DMS 273 (cell line): Measurements from ENCODE around the gene UNC5B.

Experiments
- DNase-seq: peaks from one replicate; lab custom pipeline; 2025; ENCODE audit not compliant: unreplicated experiment; lab: John Stamatoyannopoulos, UW

The UNC5B gene

DNA sequence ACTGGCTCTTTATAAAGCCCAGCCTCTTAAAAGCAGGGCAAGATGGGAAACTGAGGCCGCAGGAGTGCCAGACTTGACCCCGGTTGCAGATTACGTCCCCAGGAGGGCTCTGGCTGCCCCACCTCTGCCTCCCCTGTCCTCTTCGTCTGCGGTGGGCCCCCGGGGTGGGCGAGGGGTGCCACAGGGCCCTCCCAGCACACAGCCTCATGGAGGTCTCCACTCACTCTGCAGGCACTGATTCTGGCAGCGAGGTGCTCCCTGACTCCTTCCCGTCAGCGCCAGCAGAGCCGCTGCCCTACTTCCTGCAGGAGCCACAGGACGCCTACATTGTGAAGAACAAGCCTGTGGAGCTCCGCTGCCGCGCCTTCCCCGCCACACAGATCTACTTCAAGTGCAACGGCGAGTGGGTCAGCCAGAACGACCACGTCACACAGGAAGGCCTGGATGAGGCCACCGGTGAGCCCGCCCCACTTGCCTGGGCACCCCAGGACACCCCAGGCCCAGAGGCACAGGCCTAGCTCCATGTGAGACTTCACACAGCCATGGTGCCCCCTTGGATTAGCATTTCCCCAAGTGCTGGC, 67.3 kb downstream of the UNC5B start:
- DNase-seq, result no peak

DNA sequence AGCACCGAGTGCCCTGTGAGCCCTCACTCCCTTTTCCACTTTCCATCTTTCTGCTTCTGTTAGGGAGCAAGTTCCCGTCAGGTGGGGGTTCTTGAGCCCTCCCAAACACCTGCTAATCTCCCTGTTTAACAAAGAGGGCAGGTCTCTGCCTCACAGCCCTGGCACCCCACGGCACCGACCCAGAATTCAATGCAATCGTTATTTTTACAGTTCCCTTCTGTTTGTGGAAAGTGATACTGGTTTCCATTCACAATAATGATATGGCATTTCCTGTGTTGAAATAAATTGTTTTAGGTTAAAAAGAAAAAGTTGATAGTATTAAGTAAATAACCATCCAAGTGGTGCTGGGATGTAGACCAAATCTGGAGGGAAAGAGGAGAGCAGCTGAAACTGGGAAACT, 67.8 kb downstream of the UNC5B start:
- DNase-seq, result no peak

DNA sequence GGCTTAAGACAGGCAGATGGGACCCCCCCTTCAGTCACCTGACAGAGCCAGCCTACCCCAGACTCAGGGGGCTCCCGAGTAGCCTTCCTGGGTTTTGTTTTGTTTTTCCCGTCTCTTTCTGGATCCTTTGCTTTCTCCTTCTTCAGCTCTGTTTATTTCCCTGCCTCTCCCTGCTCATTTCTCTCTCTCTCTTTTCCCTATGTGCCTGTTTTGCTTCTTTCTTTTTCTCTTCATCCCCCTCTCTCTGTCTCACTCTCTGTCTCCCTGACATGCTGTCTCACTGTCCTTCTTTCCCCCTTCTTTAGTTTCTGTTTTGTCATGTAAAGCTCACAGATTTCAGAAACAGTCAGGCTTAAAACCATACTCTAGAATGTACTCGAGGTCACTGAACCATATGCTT, 68.5 kb downstream of the UNC5B start:
- DNase-seq, result no peak

DNA sequence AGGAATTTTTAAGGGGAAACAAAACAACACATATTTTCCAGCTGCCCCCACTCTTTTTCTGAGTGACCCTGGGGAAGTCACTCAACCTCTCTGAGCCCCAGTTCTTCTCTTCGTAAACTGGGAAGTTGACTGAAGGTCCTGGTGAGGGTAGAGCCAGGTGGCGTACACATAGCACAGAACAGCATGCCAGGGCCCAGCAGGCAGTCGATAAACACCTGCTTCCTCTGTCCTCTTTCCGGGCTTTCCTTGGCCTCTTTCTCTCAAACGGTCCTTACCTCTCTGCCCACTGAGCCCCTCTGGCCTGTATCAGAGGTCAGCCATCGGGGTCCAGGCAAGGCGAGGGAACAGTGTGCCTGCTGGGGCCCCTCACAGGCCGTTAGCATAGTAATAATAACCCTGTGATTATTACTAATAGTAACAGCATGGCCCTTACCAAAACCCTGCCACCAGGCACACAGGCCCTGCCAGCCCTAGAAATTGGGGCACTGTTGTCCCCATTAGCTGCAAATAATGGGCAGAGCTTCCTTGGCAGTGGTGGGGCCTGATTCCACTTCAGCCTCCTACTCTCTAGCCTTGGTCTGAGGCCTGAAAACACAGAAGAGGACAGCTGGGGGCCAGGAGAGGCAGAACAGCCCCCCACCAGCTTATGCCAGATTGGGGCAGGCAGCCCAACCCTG, 69.4 kb downstream of the UNC5B start:
- DNase-seq, result peak; percentile 60

DNA sequence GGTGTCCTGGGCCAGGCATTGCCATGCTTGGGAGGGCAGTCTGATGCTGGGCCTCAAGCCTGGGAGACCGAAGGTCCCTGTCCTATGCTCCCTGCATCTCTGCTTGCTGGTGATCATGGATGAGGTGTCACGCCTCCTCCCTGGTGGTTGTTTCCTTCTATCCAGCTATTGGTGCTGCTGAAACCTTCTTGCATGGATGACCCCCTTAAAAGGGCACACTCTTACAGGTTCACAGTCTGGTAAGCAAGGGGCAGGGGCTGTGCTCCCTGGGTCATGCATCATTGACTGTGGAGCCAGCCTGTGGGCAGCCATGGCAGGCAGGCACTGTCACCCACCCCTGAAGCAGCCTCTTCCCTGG, 69.9 kb downstream of the UNC5B start:
- no peak for DNase-seq

DNA sequence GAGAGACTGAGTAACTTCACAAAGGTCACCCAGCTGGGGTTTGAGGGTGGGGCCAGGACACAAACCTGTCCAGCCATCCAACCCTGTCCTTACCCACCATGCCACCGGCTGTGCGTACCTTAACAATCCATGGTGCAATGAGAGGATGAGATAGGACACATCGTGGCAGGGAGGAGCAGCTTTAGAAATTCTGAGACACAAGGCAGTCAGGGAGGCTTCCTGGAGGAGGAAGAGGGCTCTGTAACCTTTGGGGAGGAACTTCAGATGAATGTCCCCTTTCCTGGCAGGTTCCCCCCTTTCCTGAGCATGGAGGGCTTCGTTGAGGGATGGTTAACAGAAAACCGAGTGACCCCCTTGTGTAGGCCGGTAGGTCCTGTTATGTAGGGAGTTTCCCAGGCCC, 71.0 kb downstream of the UNC5B start:
- no peak for DNase-seq

DNA sequence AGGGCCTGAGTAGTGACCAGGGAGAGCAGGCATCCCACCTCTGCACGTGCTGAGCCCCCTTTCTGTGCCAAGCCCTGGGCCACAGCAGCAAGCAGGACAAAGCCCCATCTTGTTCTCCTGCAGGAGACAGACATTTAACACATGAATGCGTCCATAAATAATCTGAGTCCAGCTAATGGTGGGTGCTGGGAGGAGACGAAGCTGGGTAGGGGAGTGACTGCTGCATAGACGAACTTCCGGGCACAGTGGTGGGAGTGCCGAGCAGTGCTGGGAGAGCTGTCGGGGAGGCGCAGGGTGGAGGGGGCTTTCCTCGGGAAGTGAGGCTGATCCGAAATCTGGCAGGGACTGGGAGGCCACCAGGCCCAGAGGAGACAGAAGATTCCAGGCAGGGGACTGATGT, 71.5 kb downstream of the UNC5B start:
- DNase-seq, result no peak

DNA sequence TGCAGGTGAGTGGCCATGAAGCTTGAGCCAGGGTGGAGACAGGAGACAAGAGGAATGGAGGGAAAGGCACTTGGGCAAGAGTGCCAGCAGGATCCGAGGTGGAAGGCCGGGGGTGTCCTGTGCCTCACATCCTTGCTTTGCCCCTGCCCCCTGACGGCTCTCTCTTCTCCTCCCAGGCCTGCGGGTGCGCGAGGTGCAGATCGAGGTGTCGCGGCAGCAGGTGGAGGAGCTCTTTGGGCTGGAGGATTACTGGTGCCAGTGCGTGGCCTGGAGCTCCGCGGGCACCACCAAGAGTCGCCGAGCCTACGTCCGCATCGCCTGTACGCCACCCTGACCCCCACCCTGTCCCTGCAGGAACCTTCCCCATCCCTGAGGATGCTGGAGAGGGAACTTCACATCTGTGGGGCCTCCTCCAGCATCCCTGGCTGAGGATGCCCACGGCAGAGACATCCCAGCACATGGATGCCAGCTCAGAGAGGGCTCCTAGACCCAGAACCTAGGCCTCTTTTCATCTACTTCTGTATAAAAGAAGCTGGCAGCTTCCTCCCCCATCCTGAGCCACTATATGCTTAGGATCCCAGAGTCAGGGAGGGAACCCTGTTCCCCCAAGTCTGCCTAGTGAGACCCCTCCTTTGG, 72.3 kb downstream of the UNC5B start:
- DNase-seq, result no peak

DNA sequence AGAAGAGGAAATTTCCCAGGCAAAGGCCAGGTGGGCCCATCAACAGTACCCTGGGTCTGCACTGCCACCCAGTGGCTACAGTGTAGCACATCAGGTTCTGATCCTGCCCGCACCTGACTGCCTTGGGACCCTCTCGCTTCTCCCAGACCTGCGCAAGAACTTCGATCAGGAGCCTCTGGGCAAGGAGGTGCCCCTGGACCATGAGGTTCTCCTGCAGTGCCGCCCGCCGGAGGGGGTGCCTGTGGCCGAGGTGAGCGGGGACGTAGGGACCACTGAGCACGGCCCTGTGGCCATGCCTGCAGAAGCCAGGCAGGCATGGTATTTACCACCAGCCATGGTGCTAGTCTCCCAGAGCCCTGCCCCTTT, 72.8 kb downstream of the UNC5B start:
- DNase-seq, result peak; percentile 70

DNA sequence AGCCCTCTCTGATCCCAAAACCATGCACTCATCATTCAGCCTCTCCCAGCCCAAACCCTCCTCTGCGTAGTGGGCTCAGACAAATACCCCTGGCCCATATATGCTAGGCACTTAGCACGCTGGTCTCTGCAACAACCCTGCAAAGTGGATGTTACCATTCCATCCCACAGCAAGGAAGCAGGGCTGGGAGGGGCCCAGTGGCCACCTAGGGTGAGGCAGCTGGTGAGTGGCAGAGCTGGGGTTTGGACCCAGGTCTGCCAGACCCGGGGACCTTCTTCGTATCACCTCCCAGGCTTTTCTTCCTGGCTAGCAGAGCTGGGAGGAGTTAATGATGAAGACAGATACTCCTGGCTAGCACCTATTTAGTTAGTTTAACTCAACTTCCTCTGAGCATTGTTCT, 73.6 kb downstream of the UNC5B start:
- no peak for DNase-seq

DNA sequence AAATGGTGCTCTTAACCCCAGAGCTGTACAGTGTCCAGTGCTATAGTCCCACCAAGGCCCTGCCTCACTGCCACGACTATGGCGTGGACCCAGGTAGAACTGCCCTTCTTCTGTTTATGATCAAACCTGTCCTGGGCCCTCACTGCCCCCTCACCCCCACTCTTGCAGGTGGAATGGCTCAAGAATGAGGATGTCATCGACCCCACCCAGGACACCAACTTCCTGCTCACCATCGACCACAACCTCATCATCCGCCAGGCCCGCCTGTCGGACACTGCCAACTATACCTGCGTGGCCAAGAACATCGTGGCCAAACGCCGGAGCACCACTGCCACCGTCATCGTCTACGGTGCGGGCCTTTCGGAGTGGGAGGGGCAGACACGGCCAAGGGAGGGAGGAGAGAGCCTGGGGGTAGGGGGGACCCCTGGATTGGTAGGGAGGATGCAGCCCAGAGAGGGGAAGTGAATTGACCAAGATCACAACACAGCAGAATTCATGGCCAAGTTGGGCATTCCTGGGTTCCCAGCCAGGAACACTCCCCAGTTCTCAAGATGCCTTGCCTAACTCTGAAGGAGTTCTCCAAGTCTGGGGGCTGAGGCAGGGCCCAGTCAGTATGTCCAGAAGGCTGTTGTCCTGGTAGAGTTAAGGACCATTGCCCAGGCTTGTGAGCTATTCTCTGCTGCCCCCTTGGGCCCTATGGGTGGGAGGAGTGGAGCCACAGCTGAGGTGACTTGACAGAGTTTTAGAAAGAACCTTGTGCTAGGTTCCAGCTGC, 74.3 kb downstream of the UNC5B start:
- no peak for DNase-seq

DNA sequence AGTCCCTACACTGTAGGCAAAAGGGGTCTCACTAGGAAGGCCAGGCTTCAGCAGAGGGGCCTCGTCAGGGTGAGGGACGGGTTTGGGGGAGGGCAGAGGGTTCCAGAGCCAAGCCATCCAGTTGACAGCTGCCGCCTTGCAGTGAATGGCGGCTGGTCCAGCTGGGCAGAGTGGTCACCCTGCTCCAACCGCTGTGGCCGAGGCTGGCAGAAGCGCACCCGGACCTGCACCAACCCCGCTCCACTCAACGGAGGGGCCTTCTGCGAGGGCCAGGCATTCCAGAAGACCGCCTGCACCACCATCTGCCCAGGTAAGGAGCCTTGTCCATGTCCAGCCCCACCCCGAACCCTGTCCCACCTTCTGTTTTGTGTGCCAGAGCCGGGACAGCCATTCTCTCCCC, 75.1 kb downstream of the UNC5B start:
- no peak for DNase-seq

DNA sequence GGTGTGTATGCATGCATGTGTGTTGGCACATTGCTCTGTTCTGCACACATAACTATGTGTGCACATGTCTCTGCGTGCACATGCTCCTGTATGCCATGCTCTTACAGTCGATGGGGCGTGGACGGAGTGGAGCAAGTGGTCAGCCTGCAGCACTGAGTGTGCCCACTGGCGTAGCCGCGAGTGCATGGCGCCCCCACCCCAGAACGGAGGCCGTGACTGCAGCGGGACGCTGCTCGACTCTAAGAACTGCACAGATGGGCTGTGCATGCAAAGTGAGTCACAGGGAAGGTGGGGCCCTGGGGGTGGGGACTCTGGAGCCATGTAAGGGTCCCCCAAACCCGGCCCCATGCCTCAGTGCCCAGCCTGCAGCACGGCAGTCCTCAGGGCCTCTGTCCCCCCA, 76.1 kb downstream of the UNC5B start:
- no peak for DNase-seq

DNA sequence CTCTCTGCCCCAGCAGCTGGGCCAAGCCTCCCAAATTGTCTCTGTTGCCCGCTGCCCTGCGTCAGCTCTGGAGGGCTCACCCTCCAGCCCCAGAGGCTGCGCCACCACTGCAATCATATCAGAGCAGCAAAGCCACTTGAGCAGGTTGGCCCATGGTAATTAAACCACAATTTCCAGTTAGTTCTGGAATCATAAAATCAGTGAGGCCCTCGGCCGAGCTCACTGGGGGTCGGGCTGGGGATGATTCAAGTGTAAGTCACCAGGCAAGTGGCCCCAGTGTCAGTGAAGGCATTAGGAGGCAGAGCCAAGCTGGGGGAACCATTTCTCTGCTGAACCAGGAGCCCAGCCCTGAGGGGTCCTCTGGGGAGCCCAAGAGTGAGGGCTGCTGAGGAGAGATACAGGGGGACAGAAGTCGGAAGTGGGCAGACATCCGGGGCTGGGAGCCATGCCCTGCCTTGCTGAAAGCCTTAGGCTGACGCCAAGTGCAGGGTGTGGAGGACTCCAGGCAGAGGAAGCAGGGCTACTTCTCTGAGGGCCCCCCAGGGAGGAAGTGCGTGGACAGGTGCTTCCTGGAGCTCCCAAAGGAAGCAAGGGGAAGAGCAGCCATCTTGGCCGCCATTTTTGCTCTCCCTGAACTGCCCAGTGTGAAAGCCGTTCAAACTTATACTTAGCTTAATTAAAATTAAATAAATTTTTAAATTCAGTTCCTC, 77.2 kb downstream of the UNC5B start:
- no peak for DNase-seq

DNA sequence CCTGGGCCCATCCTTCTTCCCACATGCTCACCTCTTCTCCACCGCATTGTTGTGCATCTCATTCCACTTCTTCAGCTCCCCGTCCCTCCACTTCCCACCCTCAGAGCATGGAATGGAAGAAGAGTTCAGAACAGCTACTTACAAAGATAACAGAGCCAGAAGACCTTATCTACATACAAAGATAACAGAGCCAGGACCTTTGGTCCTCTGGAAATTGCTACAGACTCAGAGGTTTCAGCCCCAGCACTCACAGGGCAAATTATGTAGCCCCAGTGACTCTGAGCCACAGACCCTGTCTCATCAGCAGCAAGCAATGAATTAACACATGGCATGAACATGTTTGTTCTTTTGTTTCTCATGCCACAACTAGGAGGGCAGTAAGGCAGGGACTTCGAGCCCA, 78.0 kb downstream of the UNC5B start:
- DNase-seq, result no peak

DNA sequence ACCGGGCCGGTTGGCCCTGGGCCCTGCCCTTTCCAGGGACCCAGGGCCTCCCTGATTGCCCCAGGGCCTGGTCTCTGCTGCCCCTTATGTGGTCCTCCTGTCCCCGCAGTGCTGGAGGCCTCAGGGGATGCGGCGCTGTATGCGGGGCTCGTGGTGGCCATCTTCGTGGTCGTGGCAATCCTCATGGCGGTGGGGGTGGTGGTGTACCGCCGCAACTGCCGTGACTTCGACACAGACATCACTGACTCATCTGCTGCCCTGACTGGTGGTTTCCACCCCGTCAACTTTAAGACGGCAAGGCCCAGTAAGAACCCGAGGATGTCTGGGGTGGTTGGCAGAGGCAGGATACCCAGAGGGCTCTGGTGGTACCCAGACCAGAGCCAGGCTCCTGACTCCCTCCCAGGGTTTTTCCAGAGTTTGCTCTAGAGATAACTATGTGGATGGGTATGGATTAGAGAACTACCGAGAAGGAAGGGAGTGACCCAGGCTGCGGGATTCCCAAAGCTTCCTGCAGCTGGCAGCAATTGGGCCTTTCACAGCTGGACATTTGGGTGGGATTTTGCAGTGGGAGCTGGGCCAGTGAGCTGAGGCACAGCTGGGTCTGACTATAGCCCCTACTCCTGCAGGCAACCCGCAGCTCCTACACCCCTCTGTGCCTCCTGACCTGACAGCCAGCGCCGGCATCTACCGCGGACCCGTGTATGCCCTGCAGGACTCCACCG, 78.6 kb downstream of the UNC5B start:
- no peak for DNase-seq

DNA sequence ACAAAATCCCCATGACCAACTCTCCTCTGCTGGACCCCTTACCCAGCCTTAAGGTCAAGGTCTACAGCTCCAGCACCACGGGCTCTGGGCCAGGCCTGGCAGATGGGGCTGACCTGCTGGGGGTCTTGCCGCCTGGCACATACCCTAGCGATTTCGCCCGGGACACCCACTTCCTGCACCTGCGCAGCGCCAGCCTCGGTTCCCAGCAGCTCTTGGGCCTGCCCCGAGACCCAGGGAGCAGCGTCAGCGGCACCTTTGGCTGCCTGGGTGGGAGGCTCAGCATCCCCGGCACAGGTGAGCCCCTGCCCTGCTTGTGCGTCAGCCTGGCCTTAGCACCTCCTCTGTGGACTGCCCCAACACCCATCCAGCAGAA, 79.1 kb downstream of the UNC5B start:
- DNase-seq, result no peak

DNA sequence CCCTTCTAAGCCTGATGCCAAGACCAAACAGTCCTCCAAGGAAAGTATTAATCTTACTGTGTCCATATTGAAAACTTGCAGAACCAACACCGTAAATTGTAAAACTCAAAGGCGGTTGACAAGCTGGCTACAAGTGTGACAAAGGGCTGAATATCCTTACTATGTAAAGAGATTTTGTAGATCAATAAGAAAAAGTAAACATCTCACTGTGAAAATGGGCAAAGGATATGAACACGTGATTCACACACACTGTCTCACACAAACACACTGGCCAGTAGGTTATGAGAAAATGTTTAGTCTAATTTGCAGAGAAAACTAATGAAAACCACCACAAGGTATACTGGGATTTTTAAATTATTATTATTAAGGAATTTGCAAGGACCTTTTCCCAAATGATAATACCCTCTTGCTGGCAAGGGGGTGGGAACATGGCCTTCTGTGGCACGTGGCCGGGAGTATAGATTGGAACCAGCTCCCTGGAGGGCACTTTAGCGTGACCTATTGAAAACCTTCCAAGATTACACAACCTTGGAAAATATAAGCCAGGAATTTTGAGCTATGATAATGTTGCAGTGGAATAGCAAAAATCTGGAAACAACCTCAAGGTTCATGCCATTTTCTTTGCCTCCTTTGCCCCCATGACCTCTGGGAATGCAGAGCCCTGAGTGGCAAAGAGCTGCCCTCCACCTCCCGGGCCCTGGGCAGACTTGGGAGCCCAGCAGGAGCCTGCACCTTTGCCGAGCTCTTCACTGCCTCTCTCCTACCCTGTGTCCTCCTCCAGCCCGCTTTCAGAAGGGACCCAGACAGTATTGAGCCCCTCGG, 80.5 kb downstream of the UNC5B start:
- no peak for DNase-seq

DNA sequence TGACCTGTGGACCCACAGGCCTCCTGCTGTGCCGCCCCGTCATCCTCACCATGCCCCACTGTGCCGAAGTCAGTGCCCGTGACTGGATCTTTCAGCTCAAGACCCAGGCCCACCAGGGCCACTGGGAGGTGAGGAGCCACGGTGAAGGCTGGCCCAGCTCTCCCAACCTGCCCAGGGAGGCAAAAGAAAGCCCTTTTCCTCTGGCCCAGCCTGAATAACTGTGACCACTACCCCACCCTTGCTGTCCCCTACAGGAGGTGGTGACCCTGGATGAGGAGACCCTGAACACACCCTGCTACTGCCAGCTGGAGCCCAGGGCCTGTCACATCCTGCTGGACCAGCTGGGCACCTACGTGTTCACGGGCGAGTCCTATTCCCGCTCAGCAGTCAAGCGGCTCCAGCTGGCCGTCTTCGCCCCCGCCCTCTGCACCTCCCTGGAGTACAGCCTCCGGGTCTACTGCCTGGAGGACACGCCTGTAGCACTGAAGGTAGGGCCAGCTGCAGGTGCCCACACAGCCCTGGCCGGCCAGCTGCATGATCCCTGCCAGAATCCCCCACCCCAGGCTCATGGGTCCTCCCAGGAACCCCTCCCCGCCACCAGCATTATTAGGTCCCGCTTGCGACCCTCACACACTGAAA, 81.2 kb downstream of the UNC5B start:
- DNase-seq, result peak; percentile 69
